ENCODE results near the gene PCDHGC3. TPM values are rescaled to one million over a fixed set of nuclear protein-coding genes. Genes with fewer than 3 reads are reported as not detected.
A peak's percentile ranks its signal among the peaks of the same experiment; 100 is the strongest.

Gene PCDHGC3
- total and polyA plus RNA-seq, 2 of the 8 experiments (the other 6 are each of a cell fraction or from before 2014, with no cell fraction given), result 4.7 to 18.6 TPM

- Histone ChIP-seq H3K4me2 (ENCODE audit: insufficient read depth in 1 of 2, low read depth in 2 of 2, low read length in 2 of 2) (peak overlapping the region; percentile 98), H4K91ac (replicated peaks; ENCODE audit: insufficient read length, low read length) (no peak overlapping the region), H2AK5ac (ENCODE audit: low read depth, low read length) (no peak overlapping the region), H3K9ac (replicated peaks in 1 of 4; ENCODE audit: extremely low read depth in 1 of 4, low read depth in 3 of 4, low read length in 3 of 4) (no peak overlapping the region), H3K56ac (replicated peaks; ENCODE audit: insufficient read length, low read depth, low read length) (no peak overlapping the region), H3K23ac (ENCODE audit: insufficient read length) (no peak overlapping the region), H3K14ac (ENCODE audit: insufficient read length) (no peak overlapping the region), H3K18ac (ENCODE audit: extremely low read depth, low read length) (no peak overlapping the region), H4K8ac (ENCODE audit: extremely low read depth, insufficient read depth, low read length) (no peak overlapping the region), H2BK20ac (ENCODE audit: low read length) (no peak overlapping the region), H2BK120ac (replicated peaks; ENCODE audit: low read depth, low read length) (no peak overlapping the region), H4K20me1 (replicated peaks in 1 of 2; ENCODE audit: control insufficient read depth in 1 of 2, insufficient read depth in 2 of 2, low read length in 2 of 2) (peaks cover 11 to 16% of the 10 kb centered on the region in 2 experiments), H3K4me1 (replicated peaks in 1 of 4; ENCODE audit: control insufficient read depth in 3 of 4, insufficient read depth in 4 of 4, low read length in 3 of 4) (peaks cover 5 to 20% (median 12%) of the 10 kb centered on the region in 4 experiments), H3K9me3 (ENCODE audit: insufficient read depth in 2 of 2, low read depth in 1 of 2, low read length in 1 of 2) (no peaks in the 10 kb centered on the region), H2BK12ac (ENCODE audit: low read depth, low read length) (no peak overlapping the region), H3K4ac (replicated peaks; ENCODE audit: insufficient read length, low read depth, low read length) (no peak overlapping the region), H2BK15ac (ENCODE audit: low read length) (no peak overlapping the region), H3K23me2 (ENCODE audit: low read depth, low read length) (peaks cover 11% of the 10 kb centered on the region), H3K27ac (ENCODE audit: low read depth, low read length) (peak overlapping the region; percentile 5; the same call in 1 of the 2 replicates), H3K27me3 (replicated peaks in 1 of 4; ENCODE audit: control insufficient read depth in 3 of 4, extremely low read depth in 1 of 4, insufficient read depth in 3 of 4, low read length in 3 of 4) (peaks cover 7 to 19% (median 16%) of the 10 kb centered on the region in 4 experiments), H2AFZ (ENCODE audit: low read length) (no peak overlapping the region), H3K79me1 (ENCODE audit: low read depth, low read length) (no peaks in the 10 kb centered on the region; the same call in 1 of the 2 replicates), H3K4me3 (ENCODE audit: extremely low read depth in 1 of 4, insufficient read depth in 2 of 4, low read depth in 3 of 4, low read length in 4 of 4) (peak overlapping the region; percentile 56 to 78 (median 69); a peak in 5 of 8 replicates), H3K36me3 (ENCODE audit: control insufficient read depth in 2 of 4, insufficient read depth in 4 of 4, low read length in 3 of 4) (no peaks in the 10 kb centered on the region), H4K5ac (ENCODE audit: insufficient read length, low read depth, low read length) (peak overlapping the region; percentile 51), H3K79me2 (ENCODE audit: control insufficient read depth in 1 of 2, insufficient read depth in 2 of 2, low read length in 2 of 2) (peaks cover 0 to 3% of the 10 kb centered on the region in 2 experiments; a peak in 1 of 4 replicates), H2BK5ac (ENCODE audit: low read depth, low read length) (no peak overlapping the region)
- POLR2A ChIA-PET (ENCODE audit: partially characterized antibody), result interaction anchor here (0.9 to 3.5 kb wide), 5 partner anchors 10 to 31 kb away, joined by 4 to 25 read pairs (median 6); no protein-coding TSS in a partner anchor
- 8% methylated on average over 4 of the region's 4 CpGs; no CpG with 5 or more reads in 1 of the 2 experiments for WGBS, 2 experiments (ENCODE audit: extremely low coverage in 1 of 2, insufficient coverage in 1 of 2, insufficient read length in 1 of 2, insufficient replicate concordance in 2 of 2, low coverage in 1 of 2, low lambda C conversion rate in 2 of 2, missing lambda C conversion rate in 1 of 2)
- CTCF ChIA-PET (ENCODE audit: partially characterized antibody), result interaction anchor here (0.6 to 14.3 kb wide), 17 partner anchors 7 to 645 kb away, joined by 3 to 164 read pairs (median 7); partner anchors contain the start of genes PCDHB9, PCDHGA10, PCDHGA11 and PCDHGB1
- FAIRE-seq, result peak; percentile 63
- TF ChIP-seq ASH2L (IDR thresholded peaks at IDR 0.05; ENCODE audit: low read length), result peak; percentile 64
- TF ChIP-seq SP4 (IDR thresholded peaks at IDR 0.05; ENCODE audit: low read length), result no peak
- no peak for DNase-seq (ENCODE audit: low read depth in 1 of 2, low spot score in 2 of 2)
Observed at GRCh38 chr5:141484310-141484640, 8.5 kb downstream of the PCDHGC3 start.
